Measurements from ENCODE around the gene KLHL22. TPM values are rescaled to one million over a fixed set of nuclear protein-coding genes. Genes with fewer than 3 reads are reported as not detected.

KLHL22 gene
- total RNA-seq, 1 donor from 2014 or later = 24.9 TPM

Other genes starting within 250 kb of the KLHL22 start
- gene RTN4R, start 227.5 kb downstream of the KLHL22 start, total RNA-seq = 0.55 TPM
- gene DGCR6L, start 175.7 kb downstream of the KLHL22 start, total RNA-seq = 25.7 TPM
- gene ZNF74, start 101.6 kb downstream of the KLHL22 start, total RNA-seq = 5.2 TPM
- gene SCARF2, start 58.0 kb downstream of the KLHL22 start, total RNA-seq = 21.1 TPM
- gene MED15, start 11.8 kb upstream of the KLHL22 start, total RNA-seq = 104 TPM

All from mesenteric fat pad (tissue), 1 donor.